Anterior cingulate cortex (tissue), 58 donors: Measurements from ENCODE around the gene OXSR1.
A peak's percentile ranks its signal among the peaks of the same experiment; 100 is the strongest.
"Not testable (repeated sequence)": the region's sequence is repeated elsewhere in the genome, so short reads cannot be mapped to it uniquely, and the experiment has no call there.

Experiments
- DNase-seq, 58 donors: peaks; one replicate each; lab custom pipeline; 2025; lab: John Stamatoyannopoulos, UW

OXSR1 gene

DNA sequence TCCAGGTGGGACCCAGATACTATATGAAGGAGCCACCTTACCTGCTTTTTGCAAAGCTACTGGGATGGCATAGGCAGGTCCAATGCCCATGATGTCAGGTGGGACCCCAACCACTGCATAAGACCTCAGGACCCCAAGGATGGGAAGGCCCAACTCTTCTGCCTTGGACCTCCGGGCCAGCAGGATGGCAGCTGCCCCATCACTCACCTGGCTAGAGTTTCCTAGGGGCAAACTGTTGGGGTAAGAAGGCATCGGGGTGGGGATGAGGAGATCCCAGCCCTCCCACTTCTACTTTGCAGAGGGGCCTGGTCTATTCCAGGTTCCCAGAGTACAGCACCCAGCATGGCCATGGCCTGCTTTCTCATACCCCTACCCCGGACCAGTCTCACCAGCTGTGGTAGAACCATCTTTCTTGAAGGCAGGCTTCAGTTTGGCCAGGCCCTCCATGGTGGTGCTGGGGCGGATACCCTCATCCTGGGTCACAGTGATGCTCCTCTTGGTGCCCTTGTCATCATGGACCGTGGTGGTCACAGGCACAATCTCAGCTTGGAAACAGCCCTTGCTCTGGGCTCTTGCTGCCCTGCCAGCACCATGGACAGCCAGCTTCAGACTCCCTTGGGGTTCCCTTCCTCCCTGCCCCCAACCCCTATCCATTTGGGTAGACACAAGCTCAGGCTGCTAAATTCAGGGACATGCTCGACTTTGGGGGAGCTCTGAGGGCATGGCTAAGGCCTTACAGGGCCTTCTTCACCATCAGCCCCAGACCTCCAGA lies 39.0 kb upstream of the OXSR1 start:
- DNase-seq = no peak

GRCh38 chr3:38127611-38128302 lies 37.6 kb upstream of the OXSR1 start:
- DNase-seq = no peak

GRCh38 chr3:38128303-38128655 lies 37.1 kb upstream of the OXSR1 start:
- DNase-seq = no peak

DNA sequence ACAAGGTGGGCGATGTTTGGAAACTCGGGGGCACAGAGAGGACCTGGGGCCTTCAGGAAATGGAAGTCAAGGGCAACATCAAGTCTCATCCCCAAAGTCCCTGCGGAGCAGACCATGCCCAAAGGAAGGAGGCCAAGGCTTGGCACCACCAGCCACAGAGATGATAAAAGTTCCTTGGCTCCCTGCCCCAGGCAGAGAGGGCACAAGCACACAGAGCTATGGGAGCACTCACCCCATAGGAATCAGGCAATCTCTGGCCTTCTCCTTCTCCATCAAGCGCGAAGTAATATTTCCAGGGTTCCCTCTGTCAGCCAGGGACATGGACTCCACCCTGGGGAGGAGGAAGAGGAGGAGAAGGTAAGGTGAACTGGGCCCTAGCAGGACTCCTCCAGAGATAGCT lies 36.3 kb upstream of the OXSR1 start:
- DNase-seq = no peak

DNA sequence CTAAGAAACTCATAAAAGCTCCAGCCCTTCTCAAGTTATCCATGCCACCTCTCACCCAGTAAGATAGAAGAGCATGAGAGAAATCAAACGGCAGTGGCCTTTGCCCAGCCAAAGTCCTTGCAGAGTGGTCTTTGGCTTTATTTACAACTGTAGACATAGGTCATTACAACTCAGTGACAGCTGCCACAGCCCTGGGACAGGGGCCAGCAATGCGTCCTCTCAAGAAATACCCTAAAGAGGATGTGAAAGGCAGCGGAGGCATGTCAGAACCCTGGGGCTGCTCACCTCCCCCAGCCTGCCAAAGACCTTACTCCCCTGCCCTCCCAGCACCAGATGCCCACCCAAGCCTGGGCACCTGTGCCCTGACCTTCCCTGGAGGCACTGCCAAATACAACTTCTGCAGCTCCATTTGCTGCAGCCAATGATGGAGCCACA lies 34.7 kb upstream of the OXSR1 start:
- DNase-seq = no peak

- DNase-seq = peak in 1 of 58 donors; percentile 18
These were observed 33.5 kb upstream of the OXSR1 start for GRCh38 chr3:38131621-38132369.

DNA sequence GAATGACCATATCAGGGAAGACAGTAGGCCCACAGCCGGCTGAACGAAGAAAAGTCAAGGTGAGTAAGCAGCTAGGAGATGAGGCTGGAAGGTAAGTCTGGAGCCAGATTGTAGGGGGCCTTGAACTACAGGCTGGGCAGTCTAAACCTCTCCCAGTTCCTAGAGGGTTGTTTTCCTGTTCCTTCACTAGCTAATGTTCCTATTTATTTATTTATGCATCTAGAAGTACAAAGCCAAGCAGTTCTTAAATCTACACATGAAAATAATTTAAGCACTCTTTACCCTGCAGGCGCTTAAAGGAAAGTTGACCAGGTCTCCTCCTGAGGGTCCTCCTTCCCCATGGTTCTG lies 32.2 kb upstream of the OXSR1 start:
- DNase-seq = no peak

DNA sequence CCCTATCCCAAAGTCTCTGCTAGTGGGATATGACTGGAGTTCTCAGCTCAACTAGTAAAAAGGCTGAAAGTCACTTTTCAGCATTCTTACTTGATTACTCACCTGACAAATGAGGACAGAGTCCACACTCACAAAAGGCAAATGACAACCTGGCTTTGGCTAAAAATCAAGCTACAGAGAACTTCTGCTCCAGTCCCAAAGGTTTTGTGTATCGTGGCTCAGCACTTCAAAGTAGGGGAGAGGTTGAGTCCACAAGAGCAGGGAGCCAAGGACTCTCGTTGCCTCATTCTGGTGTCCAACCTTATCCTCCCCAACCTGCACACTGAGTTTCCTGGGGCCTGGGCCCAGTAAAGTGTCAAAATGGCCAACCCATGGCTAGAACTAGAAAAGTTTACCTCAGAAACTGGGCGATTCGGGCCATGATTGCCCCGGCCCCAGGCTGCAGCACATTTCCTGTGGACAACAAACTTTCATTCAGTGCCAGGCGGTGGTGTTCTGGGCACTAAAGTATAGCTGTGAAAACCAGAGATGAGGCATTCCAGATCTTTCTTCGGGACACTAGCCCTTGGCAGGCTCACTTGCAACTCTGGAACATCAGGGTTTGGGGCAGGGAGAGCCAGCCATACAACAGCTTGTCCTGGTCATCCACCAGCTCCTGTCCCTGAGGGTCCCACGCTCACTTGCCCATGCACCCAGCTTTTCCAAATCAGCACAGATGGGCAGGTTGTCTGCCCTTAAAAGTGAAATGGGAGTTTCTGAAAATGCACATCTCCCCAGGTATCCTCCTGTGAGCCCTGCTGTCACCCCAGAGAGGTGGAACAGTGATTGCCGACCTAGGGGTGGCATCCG lies 31.6 kb upstream of the OXSR1 start:
- DNase-seq = no peak

GRCh38 chr3:38134517-38135143 lies 30.7 kb upstream of the OXSR1 start:
- not testable (repeated sequence) for DNase-seq

- not testable (repeated sequence) for DNase-seq
These were observed 29.6 kb upstream of the OXSR1 start for GRCh38 chr3:38135621-38136277.

DNA sequence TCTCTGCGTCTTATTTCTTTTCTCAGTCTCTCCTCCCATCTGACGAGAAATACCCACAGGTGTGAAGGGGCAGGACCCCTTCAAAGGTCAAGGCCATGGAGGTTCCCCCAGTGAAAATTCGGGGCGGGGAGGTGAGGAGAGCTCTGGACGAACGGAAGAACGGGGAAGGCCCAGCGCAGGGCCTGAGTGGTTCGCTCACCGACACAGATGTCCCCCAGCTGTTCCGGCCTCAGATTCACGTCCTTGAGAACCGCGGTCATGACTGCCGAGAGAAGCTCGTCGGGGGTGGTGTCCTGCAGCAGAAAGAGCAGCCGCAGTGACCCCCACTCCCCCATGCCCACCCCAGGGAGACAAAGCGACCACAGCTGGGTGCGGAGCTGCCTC lies 29.0 kb upstream of the OXSR1 start:
- DNase-seq = peak in 1 of 58 donors; percentile 49

- peak; percentile 85 to 100 (median 99) for DNase-seq
These were observed 28.3 kb upstream of the OXSR1 start, which contains the start of gene ACAA1 for GRCh38 chr3:38136777-38137614. TSS of gene ACAA1 (minus strand) at chr3:38137127. CDS start at chr3:38137035, 92 bp downstream.

- peak in 1 of 58 donors; percentile 39 for DNase-seq
These were observed 27.6 kb upstream of the OXSR1 start for GRCh38 chr3:38137615-38138348.

- peak in 43 of 58 donors; percentile 13 to 71 (median 44) for DNase-seq
These were observed 26.8 kb upstream of the OXSR1 start, which contains the start of gene MYD88 for GRCh38 chr3:38138349-38139190. TSS of gene MYD88 (plus strand) at chr3:38138661. CDS start at chr3:38138701, 40 bp downstream.

DNA sequence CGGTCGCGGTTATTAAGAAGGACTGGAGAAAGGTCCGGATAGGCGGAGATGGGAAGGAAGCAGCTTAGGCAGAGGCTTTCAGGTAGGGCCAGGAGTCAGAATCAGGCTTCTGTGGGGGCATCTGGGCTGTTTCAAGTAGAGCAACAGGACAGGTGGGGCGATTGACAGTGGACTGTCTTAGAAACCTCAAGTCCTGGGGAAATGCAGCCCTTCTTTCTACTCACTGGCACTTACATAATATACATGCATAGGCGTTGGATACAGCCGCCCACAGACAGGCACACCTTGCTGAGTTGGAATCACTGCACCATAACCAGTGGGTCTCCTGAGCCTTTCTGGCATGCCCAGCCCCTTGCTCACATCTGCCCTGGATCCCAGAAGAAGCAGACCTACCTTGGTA lies 26.1 kb upstream of the OXSR1 start:
- no peak for DNase-seq

- no peak for DNase-seq
These were observed 25.7 kb upstream of the OXSR1 start for GRCh38 chr3:38139652-38140051.
